ENCODE results near the gene USH2A. TPM values are rescaled to one million over a fixed set of nuclear protein-coding genes. Genes with fewer than 3 reads are reported as not detected.

USH2A gene
- polyA plus RNA-seq, 1 of the 3 experiments (the other 2 are of a cell fraction) = under 0.01 TPM

GRCh38 chr1:215807911-215808436, 615.3 kb downstream of the USH2A start:
- TF ChIP-seq RCOR1 (IDR thresholded peaks at IDR 0.05; ENCODE audit: low read length) (no peak), SMC3 (IDR thresholded peaks at IDR 0.05; ENCODE audit: low read depth, low read length) (no peak), NRF1 (IDR thresholded peaks at IDR 0.05; ENCODE audit: low read depth, low read length) (no peak), REST (IDR thresholded peaks at IDR 0.05; ENCODE audit: low read depth, low read length) (no peak), IRF3 (IDR thresholded peaks at IDR 0.05; ENCODE audit: low read depth, low read length) (no peak), RAD21 (IDR thresholded peaks at IDR 0.05; ENCODE audit: low read length) (no peak), ZBTB33 (IDR thresholded peaks at IDR 0.05; ENCODE audit: borderline replicate concordance, low read depth) (no peak), FOSL2 (IDR thresholded peaks at IDR 0.05; ENCODE audit: borderline replicate concordance, low read depth) (no peak)
- Histone ChIP-seq H3K4me1 (ENCODE audit: control insufficient read depth in 1 of 2, insufficient read depth in 2 of 2, low read depth in 1 of 2, low read length in 1 of 2) (no peaks in the 10 kb centered on the region), H3K27ac (ENCODE audit: low read depth in 2 of 2, low read length in 1 of 2) (peak overlapping the region in 1 of 2 experiments; percentile 29; a peak in 1 of 4 replicates), H3F3A (replicated peaks; ENCODE audit: insufficient read depth) (peaks cover 9% of the 10 kb centered on the region), H3K9ac (no peak overlapping the region), H3K4me2 (no peak overlapping the region), H3K9me3 (no peaks in the 10 kb centered on the region), H3K9me2 (no peaks in the 10 kb centered on the region), H4K20me1 (ENCODE audit: insufficient read depth) (no peaks in the 10 kb centered on the region), H2AFZ (ENCODE audit: low read depth) (0 out of 2 replicates have a peak overlapping the region, but pooled peaks have one; percentile 19), H3K27me3 (ENCODE audit: insufficient read depth) (no peaks in the 10 kb centered on the region), H3K36me3 (replicated peaks in 1 of 2; ENCODE audit: control insufficient read depth in 1 of 2, insufficient read depth in 2 of 2, low read length in 1 of 2) (no peaks in the 10 kb centered on the region), H3K79me2 (ENCODE audit: insufficient read depth) (no peaks in the 10 kb centered on the region), H3K4me3 (ENCODE audit: low read depth in 2 of 2, low read length in 1 of 2) (no peak overlapping the region)
- 28% methylated on average over 1 of the region's 1 CpG for WGBS (ENCODE audit: low lambda C conversion rate)
- CTCF ChIA-PET = no interaction called here
- DNase-seq = no peak
- POLR2A ChIA-PET = no interaction called here

GRCh38 chr1:215807218-215807617, 616.0 kb downstream of the USH2A start:
- ChIA-PET CTCF (no interaction called here), POLR2A (no interaction called here)
- Histone ChIP-seq H3F3A (replicated peaks; ENCODE audit: insufficient read depth) (peaks cover 9% of the 10 kb centered on the region), H3K79me2 (ENCODE audit: insufficient read depth) (no peaks in the 10 kb centered on the region), H3K9me3 (no peaks in the 10 kb centered on the region), H3K27ac (ENCODE audit: low read depth in 2 of 2, low read length in 1 of 2) (no peak overlapping the region), H4K20me1 (ENCODE audit: insufficient read depth) (no peaks in the 10 kb centered on the region), H3K27me3 (ENCODE audit: insufficient read depth) (no peaks in the 10 kb centered on the region), H3K9ac (no peak overlapping the region), H2AFZ (ENCODE audit: low read depth) (0 out of 2 replicates have a peak overlapping the region, but pooled peaks have one; percentile 19), H3K4me1 (ENCODE audit: control insufficient read depth in 1 of 2, insufficient read depth in 2 of 2, low read depth in 1 of 2, low read length in 1 of 2) (no peaks in the 10 kb centered on the region), H3K9me2 (no peaks in the 10 kb centered on the region), H3K4me2 (no peak overlapping the region), H3K4me3 (ENCODE audit: low read depth in 2 of 2, low read length in 1 of 2) (no peak overlapping the region), H3K36me3 (replicated peaks in 1 of 2; ENCODE audit: control insufficient read depth in 1 of 2, insufficient read depth in 2 of 2, low read length in 1 of 2) (no peaks in the 10 kb centered on the region)
- TF ChIP-seq JUND (IDR thresholded peaks at IDR 0.05) = no peak
- no peak for TF ChIP-seq REST (IDR thresholded peaks at IDR 0.05; ENCODE audit: low read depth, low read length)
- TF ChIP-seq SIN3A (IDR thresholded peaks at IDR 0.05; ENCODE audit: borderline replicate concordance, low read depth, low read length) = no peak
- TF ChIP-seq SMC3 (IDR thresholded peaks at IDR 0.05; ENCODE audit: low read depth, low read length) = no peak
- TF ChIP-seq ZBTB33 (IDR thresholded peaks at IDR 0.05; ENCODE audit: borderline replicate concordance, low read depth) = no peak
- WGBS (ENCODE audit: low lambda C conversion rate) = 33% methylated on average over 4 of the region's 4 CpGs
- no peak for DNase-seq
